Embryonic facial prominence (tissue), 1 donor: ENCODE data around the gene ANXA2.
A peak's percentile ranks its signal among the peaks of the same experiment; 100 is the strongest.
"Not testable (repeated sequence)": the region's sequence is repeated elsewhere in the genome, so short reads cannot be mapped to it uniquely, and the experiment has no call there.

Source experiments
- DNase-seq: peaks from one replicate; pipeline ENCODE4 v3.0.0-alpha.2; 2016; ENCODE audit errors: extremely low spot score

The ANXA2 gene

DNA sequence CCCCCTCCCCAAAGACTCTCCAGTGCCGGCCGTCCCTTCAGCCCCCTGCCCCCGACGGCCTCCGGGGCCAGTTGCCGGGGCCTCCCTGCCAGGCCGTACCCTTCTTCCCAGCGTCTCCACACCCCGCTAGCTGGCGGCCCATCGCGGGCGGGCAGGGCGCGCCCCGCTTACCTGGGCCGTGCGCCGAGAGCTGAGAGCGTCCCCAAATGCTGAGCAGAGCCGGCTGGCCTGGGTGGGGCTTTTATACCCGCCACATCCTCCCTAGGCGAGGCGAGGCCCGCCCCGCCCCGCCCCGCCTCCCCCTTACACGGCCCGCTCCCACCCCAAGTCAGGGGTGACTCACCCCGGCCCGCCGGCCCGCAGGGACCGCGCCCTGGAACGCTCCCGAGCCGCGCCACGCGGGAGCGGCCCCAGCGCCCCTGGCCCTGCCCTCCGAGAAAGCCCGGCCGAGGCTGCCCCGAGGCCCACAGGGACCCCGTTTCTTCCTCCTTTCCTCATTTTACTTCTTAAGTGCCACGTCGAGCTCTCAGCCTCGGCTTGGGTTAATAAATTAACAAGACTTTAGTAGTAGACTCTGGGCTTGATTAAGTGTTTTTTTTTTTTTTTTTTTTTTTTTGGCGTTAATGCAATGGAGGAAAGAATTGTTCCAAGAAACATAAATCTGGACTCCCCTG lies at the start of gene ANXA2:
Gene ANXA2 (minus strand): TSS at position 215 of the 674 bp plus-strand sequence. CDS start 11,911 bp downstream, outside the sequence.
- DNase-seq, result peak; percentile 59

DNA sequence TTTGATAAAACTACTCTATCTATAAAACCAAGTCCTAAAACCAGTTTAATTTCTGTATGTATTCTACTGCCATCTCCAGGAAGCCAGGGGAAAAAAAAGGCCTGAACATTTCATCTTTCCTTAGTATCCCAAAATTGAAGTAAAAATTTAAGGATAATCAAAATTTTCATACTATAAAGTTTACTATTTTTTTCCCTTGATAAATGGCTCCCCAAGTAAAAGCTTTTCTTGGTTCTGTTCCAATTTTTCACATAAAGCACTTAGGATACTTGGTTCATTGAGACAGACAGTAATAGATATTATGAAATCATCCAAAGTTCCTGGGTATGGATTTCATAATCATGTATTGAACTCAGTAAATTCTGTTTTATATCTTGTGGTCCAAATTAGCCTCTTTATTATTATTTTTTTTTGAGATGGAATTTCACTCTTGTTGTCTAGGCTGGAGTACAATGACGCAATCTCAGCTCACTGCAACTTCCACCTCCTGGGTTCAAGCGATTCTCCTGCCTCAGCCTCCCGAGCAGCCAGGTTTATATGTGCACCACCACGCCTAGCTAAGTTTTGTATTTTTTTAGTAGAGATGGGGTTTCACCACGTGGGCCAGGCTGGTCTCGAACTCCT lies 46.6 kb upstream of the ANXA2 start:
- peak; percentile 31 for DNase-seq

DNA sequence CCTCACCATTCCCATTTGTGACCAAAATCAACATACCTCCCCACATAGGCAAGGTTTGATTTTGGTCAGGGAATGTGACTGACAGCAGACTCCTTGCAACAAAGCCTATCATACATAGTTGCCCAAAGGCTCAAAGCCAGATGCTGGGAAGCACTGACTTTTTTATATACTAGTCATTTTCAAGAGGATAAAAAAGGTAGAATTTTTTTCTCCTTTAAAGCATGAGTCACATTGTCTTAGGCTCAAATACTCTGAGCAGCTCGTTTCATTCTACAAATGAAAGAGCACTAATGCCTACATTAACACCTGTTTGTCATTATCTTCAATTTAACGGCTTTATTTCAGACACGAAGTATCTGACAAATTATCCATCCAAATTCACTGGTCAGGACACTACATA lies 45.0 kb upstream of the ANXA2 start:
- DNase-seq, result no peak

DNA sequence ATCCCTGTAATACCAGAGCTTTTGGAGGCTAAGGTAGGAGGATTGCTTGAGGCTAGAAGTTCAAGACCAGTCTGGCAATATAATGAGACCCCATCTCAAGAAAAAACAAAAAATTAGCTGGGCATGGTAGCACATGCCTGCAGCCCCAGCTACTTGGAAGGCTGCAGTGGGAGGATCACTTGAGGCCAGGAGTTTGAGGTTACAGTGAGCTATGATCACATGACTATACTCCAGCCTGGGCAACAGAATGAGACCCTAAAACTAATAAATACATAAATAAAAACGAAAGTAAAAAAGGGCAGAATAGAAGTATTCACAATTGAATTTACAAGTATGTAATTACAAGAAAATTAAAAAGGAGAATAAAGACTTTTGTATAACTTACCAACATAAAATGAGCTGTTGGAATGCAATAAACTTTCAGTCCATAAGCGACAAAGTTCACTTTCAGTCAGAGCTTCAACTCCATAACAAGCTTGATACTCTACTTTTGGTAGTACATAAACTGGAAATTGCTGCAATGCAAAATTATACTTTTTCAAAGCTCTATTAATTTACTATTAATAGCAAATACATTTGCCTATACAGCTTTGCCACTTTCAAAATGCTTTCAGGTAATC lies 44.4 kb upstream of the ANXA2 start:
- no peak for DNase-seq

DNA sequence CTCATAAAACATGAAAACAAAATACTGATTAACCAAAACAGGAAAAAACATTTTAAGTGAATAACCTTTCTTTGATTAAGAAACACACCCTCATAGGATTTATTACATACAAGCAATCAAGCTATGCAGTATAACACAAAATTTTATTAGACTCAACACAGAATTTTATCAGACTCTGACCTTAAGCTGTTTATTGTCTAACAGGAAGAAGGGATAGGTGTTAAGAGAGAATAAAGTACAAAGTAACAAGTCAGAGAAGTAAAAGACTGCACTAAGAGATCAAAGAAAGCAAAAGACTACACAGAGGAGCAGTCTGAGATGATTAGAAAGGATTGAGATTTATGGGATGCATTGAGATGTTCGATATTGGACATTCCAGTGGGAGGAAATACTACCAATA lies 43.5 kb upstream of the ANXA2 start:
- DNase-seq, result no peak

DNA sequence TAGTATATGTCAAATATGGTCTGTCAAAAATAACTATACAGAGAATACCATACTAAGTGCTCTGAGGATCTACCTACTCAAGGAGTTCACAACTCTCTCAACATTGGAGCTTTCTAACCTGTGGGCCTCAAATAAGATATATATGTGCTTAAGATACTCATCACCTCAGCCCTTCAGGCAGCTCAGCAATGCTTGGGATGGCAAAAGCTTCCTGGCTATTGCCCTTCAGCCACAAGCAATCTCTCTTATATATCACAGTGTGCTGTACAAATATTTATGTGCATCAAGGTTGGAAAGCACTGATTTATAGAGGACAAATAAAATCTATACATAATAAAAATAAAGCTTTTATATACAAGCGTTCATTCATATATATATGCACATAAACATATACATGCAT lies 40.9 kb upstream of the ANXA2 start:
- no peak for DNase-seq

DNA sequence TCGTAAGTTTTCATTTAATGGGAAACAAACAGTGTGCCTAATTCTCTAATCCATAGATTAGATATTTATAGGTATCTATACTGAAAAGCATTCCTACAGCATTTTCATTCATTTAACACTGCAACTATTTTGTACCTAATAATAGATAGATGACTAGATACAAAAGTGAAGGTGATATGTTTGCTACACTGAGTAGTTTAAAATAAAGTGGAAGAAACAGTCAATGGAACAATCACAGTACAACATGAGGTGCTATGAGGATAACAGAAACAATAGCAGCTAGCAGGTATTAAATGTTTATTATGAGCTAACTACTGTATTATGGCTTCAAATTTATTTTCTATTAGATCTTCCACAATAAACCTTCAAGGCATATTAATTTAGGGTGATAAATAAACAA lies 31.1 kb upstream of the ANXA2 start:
- no peak for DNase-seq

DNA sequence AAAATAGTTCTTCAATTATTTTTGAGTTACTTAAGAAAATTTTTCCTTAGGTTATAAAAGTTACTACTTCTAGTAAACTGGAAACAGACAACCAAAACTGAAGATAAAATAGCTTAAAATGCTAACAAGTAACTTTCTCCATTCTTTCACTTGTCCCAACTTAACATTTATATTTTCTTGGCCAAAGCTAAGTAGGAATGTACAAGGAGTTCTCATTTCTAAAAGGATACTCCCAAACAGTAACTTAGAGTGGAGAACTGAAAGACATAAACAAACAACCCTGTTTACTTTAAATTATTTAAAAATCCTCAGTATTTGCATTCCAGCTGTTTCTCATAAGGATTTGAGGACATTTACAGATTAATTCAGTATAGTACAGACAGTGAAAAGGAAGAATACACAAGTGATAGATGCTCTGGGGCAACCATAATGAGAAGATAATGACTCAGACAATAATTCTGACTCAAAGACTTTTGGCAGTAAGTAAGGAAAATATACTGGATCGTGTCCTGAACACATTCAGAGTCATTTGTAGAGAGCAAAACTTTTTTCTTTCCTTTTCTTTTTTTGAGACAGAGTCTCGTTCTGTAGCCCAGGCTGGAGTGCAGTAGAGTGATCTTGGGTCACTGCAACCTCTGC lies 29.2 kb upstream of the ANXA2 start:
- no peak for DNase-seq

DNA sequence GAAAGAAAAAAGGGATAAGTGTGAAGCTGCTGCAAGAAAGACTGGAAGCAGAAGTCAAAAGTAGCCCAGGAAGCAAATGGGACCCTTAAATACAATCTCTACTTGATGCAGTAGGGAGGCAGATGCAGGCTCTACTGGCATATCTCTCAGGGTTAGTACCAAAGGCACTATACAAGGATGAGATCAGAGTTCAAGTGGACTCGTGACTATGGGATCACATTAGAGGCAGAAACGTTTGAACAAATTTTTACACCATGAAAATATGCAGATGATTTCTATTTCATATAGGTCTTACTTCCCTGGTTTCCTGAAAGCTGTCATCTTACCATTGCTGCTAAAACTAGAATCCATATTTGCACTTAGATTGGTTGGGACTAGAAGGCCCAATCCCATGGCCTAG lies 27.7 kb upstream of the ANXA2 start:
- DNase-seq, result no peak

DNA sequence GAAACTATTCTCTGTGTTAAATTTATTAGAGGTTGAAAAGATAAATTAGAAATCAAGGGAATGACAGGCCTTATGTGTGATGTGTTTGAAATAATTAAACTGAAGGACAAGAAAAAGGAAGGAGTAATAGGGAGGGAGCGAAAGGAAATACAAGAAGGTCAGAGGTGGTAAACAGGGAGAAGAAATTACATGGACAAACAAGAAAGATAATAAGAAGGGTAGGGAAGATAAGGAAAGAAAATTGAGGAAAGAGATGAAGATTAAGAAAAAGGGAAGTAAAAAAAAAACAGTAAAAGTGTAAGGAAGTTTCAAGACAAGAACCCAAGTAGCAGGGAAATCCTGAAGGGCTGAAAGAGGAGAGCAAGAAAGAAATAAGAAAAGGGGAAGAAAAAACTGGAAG lies 26.2 kb upstream of the ANXA2 start:
- DNase-seq, result no peak

DNA sequence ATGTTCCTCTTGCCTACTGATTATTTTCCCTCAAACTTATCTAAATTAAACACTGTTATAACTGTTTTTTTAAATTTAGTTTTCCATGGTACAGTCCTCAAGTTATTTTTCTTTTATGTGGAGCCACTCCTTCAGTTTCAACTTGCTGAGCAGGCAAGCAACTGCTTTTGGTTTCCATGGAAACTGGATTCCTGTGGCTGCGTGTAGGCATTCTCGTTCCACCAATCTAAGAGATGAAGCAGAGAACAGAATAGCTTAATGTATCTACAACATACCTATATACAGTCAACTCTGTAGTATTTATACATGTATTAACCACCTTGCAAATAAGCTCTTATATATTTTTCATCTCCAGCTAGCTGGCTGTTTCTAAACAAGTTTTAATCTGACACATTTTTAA lies 25.8 kb upstream of the ANXA2 start:
- DNase-seq, result peak; percentile 93

DNA sequence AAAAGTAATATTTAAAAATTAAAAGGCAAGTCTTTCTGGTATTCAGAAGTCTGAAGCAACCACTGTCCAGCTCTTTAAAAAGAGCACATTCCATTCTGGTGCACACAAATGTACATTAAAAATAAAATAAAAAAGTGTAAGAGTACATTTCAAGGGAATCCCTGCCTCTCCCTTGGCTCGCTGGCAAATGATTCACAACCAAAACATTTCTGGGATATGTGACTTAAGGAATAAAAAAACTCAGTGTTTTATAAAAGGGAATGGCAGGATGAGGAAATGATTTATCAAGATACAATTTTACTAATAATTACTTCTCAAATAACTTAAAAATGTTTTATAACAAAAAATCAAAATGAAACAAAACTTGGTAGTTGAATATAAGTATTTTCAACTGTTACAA lies 23.8 kb upstream of the ANXA2 start:
- DNase-seq, result no peak

DNA sequence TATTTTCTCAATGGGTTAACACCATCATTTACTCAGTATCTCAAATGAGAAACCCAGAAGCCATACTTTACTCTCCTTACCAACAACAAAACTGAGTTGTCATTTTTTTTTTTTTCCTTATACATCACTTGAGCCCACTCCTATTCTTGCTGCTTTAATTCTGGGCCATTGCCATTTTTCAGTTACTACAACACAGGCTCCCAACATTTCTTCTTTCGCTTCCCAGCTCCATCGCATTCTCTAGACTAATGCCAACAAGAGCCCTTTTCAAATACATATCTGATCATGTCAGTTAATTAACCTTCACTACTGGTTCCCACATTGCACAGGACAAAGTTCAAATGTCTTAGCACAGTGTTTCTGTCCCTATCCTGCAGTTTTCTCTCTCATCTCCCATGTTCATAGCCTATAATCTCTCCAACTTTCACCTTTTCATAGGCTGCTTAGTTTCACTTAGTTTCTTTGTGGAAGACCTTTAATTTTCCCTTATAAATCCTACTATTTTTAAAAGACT lies 22.5 kb upstream of the ANXA2 start:
- no peak for DNase-seq

DNA sequence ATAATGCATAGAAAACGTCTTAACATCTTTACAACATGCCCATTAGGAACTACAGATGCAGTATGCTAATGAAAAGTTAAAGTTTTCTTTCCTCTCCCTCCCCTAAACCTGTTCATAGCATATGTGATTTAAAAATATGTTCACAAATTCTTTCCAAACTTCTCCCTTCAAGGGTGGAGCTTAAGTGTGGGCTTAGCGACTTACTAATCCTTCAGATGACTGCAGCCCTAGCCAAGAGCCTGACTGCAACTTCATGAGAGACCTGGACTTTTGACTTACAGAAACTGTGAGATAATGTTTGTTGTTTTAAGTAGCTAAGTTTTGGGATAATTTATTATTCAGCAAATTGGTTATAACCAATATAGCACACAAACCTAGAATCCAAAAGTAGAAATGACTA lies 22.0 kb upstream of the ANXA2 start:
- no peak for DNase-seq

DNA sequence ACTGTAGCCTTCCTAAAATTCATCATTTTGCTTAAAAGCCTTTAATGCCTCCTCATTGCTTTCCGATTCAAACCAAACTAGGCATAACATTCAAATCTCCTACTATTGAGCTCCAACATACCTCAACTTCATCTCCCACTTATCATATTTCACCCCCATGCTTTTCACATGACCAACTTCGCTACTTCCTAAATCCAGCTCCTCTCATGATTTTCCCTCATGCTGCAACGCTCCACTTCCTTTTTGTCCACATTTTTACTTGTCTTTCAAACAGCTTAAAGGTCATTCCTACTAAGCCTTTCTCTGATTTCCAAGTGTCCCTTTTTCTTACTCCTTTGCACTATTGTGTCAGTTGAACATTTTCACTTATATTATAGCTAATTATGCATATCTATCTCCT lies 20.3 kb upstream of the ANXA2 start:
- DNase-seq, result no peak

DNA sequence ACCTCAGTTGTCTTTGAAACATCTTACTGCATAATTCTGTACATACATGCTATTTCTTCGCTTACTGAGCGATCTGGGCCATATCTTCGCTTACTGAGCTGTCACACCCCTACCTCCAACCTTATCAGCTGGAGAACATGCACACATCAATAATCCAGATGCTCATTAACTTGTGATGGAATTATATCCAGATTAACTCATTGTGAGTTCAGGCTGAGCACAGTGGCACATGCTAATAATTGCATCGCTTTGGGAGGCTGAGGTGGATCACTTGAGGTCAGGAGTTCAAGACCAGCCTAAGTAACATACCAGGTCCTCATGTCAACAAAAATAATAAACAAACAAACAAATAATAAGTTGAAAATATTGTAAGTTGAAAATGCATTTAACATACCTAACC lies 19.3 kb upstream of the ANXA2 start:
- DNase-seq, result no peak

DNA sequence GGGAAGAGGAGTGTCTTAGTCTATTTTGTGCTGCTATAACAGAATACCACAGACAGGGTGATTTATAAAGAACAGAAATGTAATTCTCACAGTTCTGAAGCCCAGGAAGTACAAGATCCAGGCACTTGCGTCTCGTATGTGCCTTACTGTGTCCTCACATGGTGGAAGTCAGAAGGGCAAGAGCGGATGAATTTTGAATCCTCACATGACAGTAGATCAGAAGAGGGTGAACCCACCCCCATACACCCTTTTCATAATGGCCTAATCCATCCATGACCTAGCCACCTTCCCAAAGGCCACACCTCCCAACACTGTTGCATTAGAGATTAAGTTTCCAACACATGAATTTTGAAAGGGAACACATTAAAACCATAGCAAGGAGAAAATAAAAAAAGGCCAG lies 18.7 kb upstream of the ANXA2 start:
- DNase-seq, result no peak

DNA sequence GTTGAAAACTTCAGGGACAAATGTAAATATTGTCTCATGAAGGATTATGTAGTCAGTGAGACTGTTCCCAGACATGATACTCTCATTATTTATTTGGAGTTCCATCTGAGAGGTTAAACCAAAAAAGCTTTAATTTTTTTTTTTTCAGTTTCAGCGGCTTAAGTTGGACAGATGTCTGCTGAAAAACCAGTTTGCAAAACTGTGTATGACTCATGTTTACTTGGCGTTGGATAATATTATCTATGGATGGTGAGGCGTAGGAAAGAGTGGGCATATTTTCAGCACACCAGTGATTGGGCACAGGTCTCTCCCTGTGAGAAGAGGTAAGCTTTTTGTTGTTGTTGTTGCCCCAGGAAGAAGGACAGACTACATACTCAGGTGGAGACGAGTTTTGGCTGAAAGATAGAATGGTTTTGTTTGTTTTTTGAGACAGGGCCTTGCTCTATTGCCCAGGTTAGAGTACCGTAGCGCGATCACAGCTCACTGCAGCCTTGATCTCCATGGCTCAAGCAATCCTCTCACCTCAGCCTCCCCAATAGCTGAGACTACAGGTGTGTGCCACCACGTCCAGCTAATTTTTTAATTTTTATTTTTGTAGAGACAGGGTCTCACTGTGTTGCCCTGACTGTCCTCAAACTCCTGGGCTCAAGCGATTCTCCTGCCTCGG lies 16.4 kb upstream of the ANXA2 start:
- DNase-seq, result no peak

DNA sequence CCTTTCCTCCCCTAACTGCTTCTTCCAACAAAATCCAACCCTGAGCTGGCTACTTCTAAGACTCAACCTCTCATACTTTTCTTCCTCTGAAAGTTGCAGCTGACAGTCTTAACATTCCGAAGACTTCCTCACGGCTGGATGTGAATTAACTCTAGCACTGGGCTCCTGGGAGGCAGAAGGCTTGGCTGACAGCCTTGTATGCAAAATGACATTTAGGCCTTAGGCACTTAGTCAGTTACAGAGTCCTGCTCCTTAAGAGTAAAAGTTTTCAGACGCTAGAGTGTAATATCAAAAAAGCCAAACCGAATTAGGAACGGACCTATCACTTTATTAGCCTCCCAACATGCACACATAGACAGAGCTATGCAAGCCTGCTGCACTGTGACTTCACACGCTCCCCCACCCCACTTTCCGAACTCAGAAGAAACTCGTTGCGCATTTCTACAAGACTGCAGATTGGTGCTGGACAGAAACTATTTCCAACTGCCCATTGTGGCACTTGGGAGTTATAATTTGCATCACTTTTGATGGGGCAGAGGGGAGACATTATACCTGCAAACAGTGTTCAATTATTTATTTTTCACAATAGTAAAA lies 15.5 kb upstream of the ANXA2 start:
- no peak for DNase-seq

DNA sequence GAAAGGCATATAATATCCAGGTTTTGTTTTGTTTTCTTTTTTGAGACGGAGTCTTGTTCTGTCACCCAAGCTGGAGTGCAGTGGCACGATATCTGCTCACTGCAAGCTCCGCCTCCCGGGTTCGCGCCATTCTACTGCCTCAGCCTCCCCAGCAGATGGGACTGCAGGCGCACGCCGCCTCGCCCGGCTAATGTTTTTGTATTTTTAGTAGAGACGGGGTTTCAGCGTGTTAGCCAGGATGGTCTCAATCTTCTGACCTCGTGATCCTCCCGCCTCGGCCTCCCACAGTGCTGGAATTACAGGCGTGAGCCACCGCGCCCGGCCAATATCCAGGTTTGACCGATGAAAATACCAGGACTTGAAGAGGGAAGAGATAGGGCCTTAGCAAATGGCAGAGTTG lies 15.0 kb upstream of the ANXA2 start:
- DNase-seq, result not testable (repeated sequence)

DNA sequence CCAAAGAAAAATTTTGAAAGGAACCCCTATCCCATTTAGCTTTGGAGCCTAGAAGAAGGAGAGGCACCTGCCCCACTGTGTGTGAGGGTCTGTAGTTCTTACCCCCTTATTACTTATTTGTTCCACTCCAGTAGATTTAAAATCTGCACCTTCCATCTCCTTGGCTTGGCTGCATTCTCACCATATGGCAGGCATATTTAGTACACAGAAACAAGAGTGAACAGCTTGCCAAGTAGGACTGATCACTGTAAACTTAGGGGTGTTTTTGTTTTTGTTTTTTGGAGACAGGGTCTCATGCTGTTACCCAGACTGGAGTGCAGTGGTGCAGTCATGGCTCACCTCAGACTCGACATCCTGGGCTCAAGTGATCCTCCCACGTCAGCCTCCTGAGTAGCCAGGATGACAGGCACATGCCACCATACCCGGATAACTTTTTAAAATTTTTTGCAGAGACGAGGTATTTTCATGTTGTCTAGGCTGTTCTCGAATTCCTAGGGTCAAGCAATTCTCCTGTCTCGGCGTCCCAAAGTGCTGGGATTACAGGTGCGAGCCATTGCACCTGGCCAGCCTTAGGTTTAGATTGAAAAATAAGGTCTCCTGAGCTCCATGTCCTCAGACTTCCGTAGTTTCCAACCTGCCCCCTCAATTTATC lies 14.1 kb upstream of the ANXA2 start:
- DNase-seq, result no peak
